Breast epithelium (tissue), 4 donors: ENCODE measurements around the gene CADM1. TPM values are rescaled to one million over a fixed set of nuclear protein-coding genes. Genes with fewer than 3 reads are reported as not detected.

ENCODE experiments used
- DNase-seq, 2 donors: peaks; one replicate each; pipeline ENCODE4 v3.0.0-alpha.2; 2019; ENCODE audit warnings: low spot score in 2 of 2
- H3K27ac ChIP-seq, 2 donors: fragments of 200-600 bp; sonication (generic) in 1 of 2; one replicate each; pipeline ENCODE4 v1.5.1; 2016 to 2019; ENCODE audit warnings: mild to moderate bottlenecking in 1 of 2
- H3K27me3 ChIP-seq, 2 donors: fragments of 200-600 bp; sonication (generic) in 1 of 2; one replicate each; pipeline versions ENCODE4 v1.5.1 to v1.6.0; 2017 to 2019; ENCODE audit warnings: control low read depth in 1 of 2, mild to moderate bottlenecking in 1 of 2
- H3K36me3 ChIP-seq: fragments of 200-600 bp; one replicate; pipeline ENCODE4 v1.5.1; 2019
- H3K4me1 ChIP-seq, 2 donors: fragments of 200-600 bp; sonication (generic); one replicate each; pipeline ENCODE4 v1.5.1; 2016 to 2019; ENCODE audit warnings: control low read depth in 1 of 2
- H3K4me3 ChIP-seq, 3 donors: fragments of 200-600 bp; sonication (generic); 1 replicate in 2 of 3; 2 replicates in 1 of 3; pipeline ENCODE4 v1.5.1; 2016 to 2019; ENCODE audit warnings: mild to moderate bottlenecking in 3 of 3, moderate library complexity in 2 of 3
- H3K9me3 ChIP-seq, 2 donors: fragments of 200-600 bp; sonication (generic) in 1 of 2; one replicate each; pipeline ENCODE4 v1.5.1; 2016 to 2019; ENCODE audit warnings: control low read depth in 1 of 2
- POLR2A ChIP-seq: fragments of 450-650 bp; IDR thresholded peaks from one replicate; pipeline ENCODE4 v1.6.1; 2016; ENCODE audit warnings: antibody characterized with exemption, mild to moderate bottlenecking, moderate library complexity
- POLR2AphosphoS5 ChIP-seq, 3 donors: sonication (generic); formaldehyde crosslinking; IDR thresholded peaks; one replicate each; pipeline ENCODE4 v1.6.1; 2017; ENCODE audit warnings: antibody characterized with exemption in 3 of 3
- intact Hi-C: fragments of 100-400 bp; cut with DNase I; formaldehyde crosslinking; loops from one replicate; pipeline ENCODE4 v1.15.1; 2023; ENCODE audit warnings: low total_unique reads
- total RNA-seq, 3 donors: library from RNA; depleted of rRNA; stranded (reverse); fragments of >200 nt; gene quantifications; one replicate each; pipeline ENCODE4 v1.1.0, GENCODE V29; 2016
- TF ChIP-seq, protein P1 (sequence below), 3 donors: fragments of 450-650 bp; IDR thresholded peaks; one replicate each; pipeline ENCODE4 v1.5.1; 2016 to 2017; ENCODE audit warnings: antibody characterized with exemption in 3 of 3, mild to moderate bottlenecking in 3 of 3, moderate library complexity in 3 of 3

CADM1 gene
- total RNA-seq, 3 donors from 2014 or later: 5.3 to 48.4 (median 33.1) TPM

DNA sequence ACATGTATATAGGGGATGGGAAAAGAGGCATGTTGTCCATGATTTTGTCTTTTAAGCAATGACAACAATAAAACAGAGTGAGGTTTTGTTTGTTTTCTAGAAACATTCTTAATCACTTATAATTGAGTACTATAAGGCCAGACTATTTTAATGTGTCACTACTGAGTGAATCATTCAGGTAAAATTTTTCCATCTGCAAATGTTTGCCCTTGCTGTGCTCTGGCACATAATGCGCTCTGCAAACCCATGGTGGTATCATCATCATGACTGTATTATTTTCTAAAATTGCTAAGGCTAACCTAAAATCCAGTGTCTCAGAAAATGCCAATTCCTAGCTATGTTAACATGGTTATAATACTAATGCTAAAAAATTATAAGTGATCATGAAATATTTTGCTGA is 261.2 kb downstream of the CADM1 start:
- no peaks in the 10 kb centered on the region for H3K9me3 ChIP-seq
- no peak for TF ChIP-seq POLR2A
- TF ChIP-seq POLR2AphosphoS5 (IDR thresholded peaks at IDR 0.05): no peak
- intact Hi-C loops: no loop called here
- H3K27ac ChIP-seq: no peak overlapping the region
- no peak overlapping the region for H3K4me3 ChIP-seq
- H3K27me3 ChIP-seq: no peaks in the 10 kb centered on the region
- no peaks in the 10 kb centered on the region for H3K36me3 ChIP-seq
- DNase-seq: no peak
- no peaks in the 10 kb centered on the region for H3K4me1 ChIP-seq

DNA sequence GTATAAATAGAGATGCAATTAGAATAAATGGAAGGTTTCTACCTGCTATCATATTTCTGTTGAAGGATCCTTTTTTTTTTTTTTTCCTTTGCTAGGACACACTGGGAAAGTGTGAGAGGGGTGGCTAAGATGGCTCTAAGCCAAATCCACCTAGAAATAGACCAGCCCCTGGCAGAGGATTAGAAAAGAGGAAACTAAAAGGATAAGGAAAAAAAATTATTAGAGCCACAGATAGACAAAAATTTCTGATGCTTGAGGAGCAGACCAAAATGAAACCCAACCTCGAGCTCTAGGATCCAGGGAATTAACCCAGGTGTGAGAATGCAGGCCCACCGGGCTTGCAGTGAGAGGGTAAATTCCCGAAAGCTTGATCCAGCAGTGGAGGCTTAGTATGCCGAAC is 262.3 kb downstream of the CADM1 start:
- no peak overlapping the region for H3K27ac ChIP-seq

DNA sequence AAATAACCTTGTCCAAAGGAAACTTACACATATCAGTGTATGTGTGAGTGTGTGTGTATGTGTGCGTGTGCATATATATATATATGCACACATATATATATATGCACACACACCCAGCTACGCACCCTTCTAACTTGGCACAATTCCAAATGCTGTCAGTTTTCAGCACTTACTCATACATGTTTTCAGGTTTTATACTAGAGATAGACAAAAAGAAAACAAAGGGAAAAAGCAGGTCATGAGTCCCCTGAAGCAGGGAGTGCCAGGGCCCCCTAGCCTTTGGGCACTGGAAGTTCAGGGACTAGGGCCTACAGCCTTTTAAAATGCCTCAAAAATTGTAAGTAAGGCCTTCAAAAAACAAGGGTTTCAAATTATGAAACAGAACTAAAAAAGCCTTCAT is 265.4 kb downstream of the CADM1 start:
- Histone ChIP-seq H3K4me3 (no peak overlapping the region), H3K4me1 (no peaks in the 10 kb centered on the region), H3K27me3 (no peaks in the 10 kb centered on the region), H3K36me3 (no peaks in the 10 kb centered on the region), H3K9me3 (no peaks in the 10 kb centered on the region), H3K27ac (no peak overlapping the region)
- no peak for DNase-seq
- TF ChIP-seq POLR2A (no peak), POLR2AphosphoS5 (IDR thresholded peaks at IDR 0.05) (no peak)
- TF ChIP-seq, protein P1, sequence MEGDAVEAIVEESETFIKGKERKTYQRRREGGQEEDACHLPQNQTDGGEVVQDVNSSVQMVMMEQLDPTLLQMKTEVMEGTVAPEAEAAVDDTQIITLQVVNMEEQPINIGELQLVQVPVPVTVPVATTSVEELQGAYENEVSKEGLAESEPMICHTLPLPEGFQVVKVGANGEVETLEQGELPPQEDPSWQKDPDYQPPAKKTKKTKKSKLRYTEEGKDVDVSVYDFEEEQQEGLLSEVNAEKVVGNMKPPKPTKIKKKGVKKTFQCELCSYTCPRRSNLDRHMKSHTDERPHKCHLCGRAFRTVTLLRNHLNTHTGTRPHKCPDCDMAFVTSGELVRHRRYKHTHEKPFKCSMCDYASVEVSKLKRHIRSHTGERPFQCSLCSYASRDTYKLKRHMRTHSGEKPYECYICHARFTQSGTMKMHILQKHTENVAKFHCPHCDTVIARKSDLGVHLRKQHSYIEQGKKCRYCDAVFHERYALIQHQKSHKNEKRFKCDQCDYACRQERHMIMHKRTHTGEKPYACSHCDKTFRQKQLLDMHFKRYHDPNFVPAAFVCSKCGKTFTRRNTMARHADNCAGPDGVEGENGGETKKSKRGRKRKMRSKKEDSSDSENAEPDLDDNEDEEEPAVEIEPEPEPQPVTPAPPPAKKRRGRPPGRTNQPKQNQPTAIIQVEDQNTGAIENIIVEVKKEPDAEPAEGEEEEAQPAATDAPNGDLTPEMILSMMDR (IDR thresholded peaks at IDR 0.05): no peak
- intact Hi-C loops: no loop called here

More for the DNA sequence above, 262.3 kb downstream of the CADM1 start:
- no peaks in the 10 kb centered on the region for H3K4me1 ChIP-seq
- H3K4me3 ChIP-seq: no peak overlapping the region
- TF ChIP-seq, protein P1 (IDR thresholded peaks at IDR 0.05): no peak
- TF ChIP-seq POLR2AphosphoS5 (IDR thresholded peaks at IDR 0.05) (no peak), POLR2A (no peak)
- intact Hi-C loops: no loop called here
- no peaks in the 10 kb centered on the region for H3K9me3 ChIP-seq
- no peaks in the 10 kb centered on the region for H3K36me3 ChIP-seq
- no peak for DNase-seq
- no peaks in the 10 kb centered on the region for H3K27me3 ChIP-seq

DNA sequence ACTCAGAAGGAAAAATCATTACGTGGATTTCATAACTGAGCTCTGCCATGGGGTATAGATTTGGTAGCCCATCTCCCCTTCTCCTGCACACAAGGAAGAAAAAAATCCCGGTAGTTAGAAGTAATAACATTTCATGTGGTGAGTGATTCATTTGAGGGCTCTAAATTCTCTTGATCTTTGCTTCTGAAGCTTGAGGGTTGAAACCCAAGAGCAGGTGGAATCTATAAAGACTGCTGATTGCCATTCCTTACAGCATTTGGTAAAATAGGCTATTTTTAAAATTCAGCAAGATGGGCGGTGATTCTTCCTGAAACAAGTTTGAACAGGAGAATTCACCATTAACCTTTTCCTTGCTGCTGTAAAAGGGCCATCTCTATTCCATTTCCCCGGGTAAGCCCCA is 266.1 kb downstream of the CADM1 start:
- Histone ChIP-seq H3K27ac (no peak overlapping the region), H3K4me3 (no peak overlapping the region), H3K9me3 (no peaks in the 10 kb centered on the region), H3K4me1 (no peaks in the 10 kb centered on the region), H3K27me3 (no peaks in the 10 kb centered on the region), H3K36me3 (no peaks in the 10 kb centered on the region)
- DNase-seq: no peak
- no peak for TF ChIP-seq POLR2AphosphoS5 (IDR thresholded peaks at IDR 0.05)
- no peak for TF ChIP-seq POLR2A
- TF ChIP-seq, protein P1 (IDR thresholded peaks at IDR 0.05): no peak
- intact Hi-C loops: no loop called here

DNA sequence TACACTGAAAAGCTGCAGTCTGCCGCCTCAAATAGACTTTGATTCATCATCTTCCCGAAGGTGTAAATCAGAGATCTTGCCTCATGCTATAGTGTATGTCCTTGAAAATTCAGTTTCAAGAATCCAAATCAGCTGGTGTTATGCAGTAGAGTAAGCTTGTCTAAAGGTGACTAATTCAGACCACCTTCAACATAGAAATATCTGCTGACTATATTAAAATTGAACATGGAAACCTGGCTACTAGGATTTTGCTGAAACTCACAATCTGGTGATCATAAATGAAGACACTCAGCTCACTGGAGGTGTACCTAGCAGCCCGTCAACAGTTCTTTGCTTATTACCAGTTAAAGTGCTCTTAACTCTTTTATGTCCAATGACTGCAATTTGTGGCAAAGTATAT is 266.6 kb downstream of the CADM1 start:
- no peak overlapping the region for H3K27ac ChIP-seq
- H3K36me3 ChIP-seq: no peaks in the 10 kb centered on the region
- no peak for TF ChIP-seq POLR2A
- no peak for TF ChIP-seq POLR2AphosphoS5 (IDR thresholded peaks at IDR 0.05)
- TF ChIP-seq, protein P1 (IDR thresholded peaks at IDR 0.05): no peak
- no peaks in the 10 kb centered on the region for H3K9me3 ChIP-seq
- no peaks in the 10 kb centered on the region for H3K27me3 ChIP-seq
- no peaks in the 10 kb centered on the region for H3K4me1 ChIP-seq
- no peak for DNase-seq
- no peak overlapping the region for H3K4me3 ChIP-seq
- intact Hi-C loops: no loop called here

DNA sequence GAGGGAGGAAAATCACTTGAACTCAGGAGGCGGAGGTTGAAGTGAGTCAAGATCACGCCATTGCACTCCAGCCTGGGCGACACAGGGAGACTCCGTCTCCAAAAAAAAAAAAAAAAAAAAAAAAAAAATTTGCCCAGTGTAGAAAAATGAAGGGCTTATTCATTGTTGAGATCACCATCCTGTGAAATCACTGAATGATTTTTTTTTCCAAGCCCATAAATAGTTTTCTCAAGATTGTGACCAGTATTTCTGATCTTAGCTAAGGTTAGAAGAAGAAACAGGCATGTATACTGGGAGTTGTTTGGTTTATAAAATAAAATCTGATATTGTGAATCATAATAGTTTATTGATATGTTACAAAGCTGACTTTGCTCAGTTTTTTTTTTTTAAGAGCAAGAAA is 269.4 kb downstream of the CADM1 start:
- intact Hi-C loops: no loop called here
- Histone ChIP-seq H3K4me1 (no peaks in the 10 kb centered on the region), H3K27me3 (no peaks in the 10 kb centered on the region), H3K4me3 (no peak overlapping the region), H3K27ac (no peak overlapping the region), H3K36me3 (no peaks in the 10 kb centered on the region), H3K9me3 (no peaks in the 10 kb centered on the region)
- TF ChIP-seq POLR2A: no peak
- TF ChIP-seq, protein P1 (IDR thresholded peaks at IDR 0.05): no peak
- TF ChIP-seq POLR2AphosphoS5 (IDR thresholded peaks at IDR 0.05): no peak
- no peak for DNase-seq
